Measurements from ENCODE around the gene SMIM9. TPM values are rescaled to one million over a fixed set of nuclear protein-coding genes. Genes with fewer than 3 reads are reported as not detected.
A peak's percentile ranks its signal among the peaks of the same experiment; 100 is the strongest.

Gene SMIM9
- total and polyA plus RNA-seq, 12 donors, result 0.11 TPM; not detected in 11

DNA sequence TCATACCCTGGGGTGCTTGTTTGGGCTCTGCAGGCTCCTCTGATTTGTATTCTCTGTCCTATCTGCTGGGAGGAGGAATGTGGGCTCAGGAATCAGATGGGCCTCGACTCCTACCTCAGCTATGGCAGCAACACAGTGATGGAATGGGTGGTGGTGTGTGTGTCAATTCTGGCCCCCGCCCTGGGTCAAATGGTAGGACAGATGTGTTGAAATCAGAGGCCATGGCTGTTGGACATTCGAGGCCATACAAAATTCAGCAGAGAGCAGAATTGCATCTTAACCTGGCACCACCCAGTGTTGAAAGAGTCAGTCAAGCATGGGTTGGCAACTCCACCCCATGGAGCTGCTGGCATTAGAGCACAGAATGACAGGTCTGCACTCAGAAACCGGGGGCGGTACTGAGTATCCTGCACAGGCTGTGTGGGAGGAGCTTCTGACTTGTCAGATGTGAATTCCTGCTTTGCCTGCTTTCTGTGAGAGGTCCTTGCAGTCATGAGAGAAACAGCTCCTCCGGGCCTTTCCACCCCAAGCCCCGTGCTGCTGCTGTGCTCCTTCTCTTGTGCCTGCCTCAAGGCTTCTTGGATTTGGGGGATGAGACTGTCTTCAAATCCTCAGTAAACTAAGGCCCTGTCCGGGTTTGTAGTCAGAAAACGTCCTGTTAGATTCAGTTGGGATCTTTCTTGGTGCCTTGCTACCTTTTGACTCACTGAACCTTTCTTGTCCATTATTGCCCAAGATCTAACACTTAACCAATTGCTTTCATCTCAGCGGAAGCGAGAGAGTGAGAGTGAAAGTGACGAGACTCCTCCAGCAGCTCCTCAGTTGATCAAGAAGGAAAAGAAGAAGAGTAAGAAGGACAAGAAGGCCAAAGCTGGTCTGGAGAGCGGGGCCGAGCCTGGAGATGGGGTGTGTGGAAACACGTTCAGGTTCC lies 58.8 kb downstream of the SMIM9 start:
- Histone ChIP-seq H3K36me3 (replicated peaks in 1 of 2) (peaks cover 0 to 35% of the 10 kb centered on the region in 2 donors), H3K27ac (no peak overlapping the region), H3K4me3 (no peak overlapping the region), H3K27me3 (no peaks in the 10 kb centered on the region), H3K9me3 (replicated peaks in 1 of 3) (no peaks in the 10 kb centered on the region), H3K4me1 (replicated peaks in 1 of 2) (peaks cover 0 to 4% of the 10 kb centered on the region in 2 donors)
- intact Hi-C loops (cut with DNase I), result no loop called here
- TF ChIP-seq POLR2A (IDR thresholded peaks at IDR 0.05), result no peak
- TF ChIP-seq, protein P1, sequence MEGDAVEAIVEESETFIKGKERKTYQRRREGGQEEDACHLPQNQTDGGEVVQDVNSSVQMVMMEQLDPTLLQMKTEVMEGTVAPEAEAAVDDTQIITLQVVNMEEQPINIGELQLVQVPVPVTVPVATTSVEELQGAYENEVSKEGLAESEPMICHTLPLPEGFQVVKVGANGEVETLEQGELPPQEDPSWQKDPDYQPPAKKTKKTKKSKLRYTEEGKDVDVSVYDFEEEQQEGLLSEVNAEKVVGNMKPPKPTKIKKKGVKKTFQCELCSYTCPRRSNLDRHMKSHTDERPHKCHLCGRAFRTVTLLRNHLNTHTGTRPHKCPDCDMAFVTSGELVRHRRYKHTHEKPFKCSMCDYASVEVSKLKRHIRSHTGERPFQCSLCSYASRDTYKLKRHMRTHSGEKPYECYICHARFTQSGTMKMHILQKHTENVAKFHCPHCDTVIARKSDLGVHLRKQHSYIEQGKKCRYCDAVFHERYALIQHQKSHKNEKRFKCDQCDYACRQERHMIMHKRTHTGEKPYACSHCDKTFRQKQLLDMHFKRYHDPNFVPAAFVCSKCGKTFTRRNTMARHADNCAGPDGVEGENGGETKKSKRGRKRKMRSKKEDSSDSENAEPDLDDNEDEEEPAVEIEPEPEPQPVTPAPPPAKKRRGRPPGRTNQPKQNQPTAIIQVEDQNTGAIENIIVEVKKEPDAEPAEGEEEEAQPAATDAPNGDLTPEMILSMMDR (IDR thresholded peaks at IDR 0.05), result no peak
- peak in 3 of 7 donors; percentile 25 to 29 (median 25) for DNase-seq
- 72 to 95% (median 80%) methylated on average over 10 to 15 of the region's 15 CpGs for WGBS, 4 donors

DNA sequence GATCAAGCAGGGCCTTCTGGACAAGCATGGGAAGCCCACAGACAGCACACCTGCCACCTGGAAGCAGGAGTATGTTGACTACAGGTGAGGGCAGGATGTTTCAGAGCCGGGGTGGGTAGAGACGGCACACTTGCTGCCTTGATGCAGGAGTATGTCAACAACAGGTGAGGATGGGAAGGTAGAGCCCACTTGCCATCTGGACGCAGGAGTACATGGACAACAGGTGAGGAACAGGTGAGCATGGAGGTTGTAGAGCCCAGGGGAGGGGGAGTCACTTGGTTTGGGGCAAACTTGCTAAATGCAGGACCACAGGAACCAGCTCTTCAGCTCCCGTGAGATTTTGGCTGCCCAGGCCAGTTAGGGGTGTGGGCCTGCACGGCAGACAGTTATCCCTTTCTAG lies 59.8 kb downstream of the SMIM9 start:
- WGBS, 4 donors, result 65 to 82% (median 81%) methylated on average over 5 of the region's 5 CpGs; no CpG with 5 or more reads in 1 of the 4 donors
- Histone ChIP-seq H3K4me1 (replicated peaks in 1 of 2) (peaks cover 0 to 4% of the 10 kb centered on the region in 2 donors), H3K36me3 (replicated peaks in 1 of 2) (peaks cover 0 to 42% of the 10 kb centered on the region in 2 donors), H3K27me3 (no peaks in the 10 kb centered on the region), H3K4me3 (no peak overlapping the region), H3K9me3 (replicated peaks in 1 of 3) (no peaks in the 10 kb centered on the region), H3K27ac (no peak overlapping the region)
- DNase-seq, result no peak
- intact Hi-C loops (cut with DNase I), result no loop called here
- TF ChIP-seq POLR2A (IDR thresholded peaks at IDR 0.05), result no peak
- TF ChIP-seq, protein P1 (IDR thresholded peaks at IDR 0.05), result no peak

Other genes starting within 250 kb of the SMIM9 start
- not detected for gene CTAG1A, start 249.5 kb downstream of the SMIM9 start, total RNA-seq
- under 1 TPM in 1 of 3 donors, not detected in 2; 0.34 TPM for gene CTAG1A, start 249.5 kb downstream of the SMIM9 start, polyA plus RNA-seq
- gene CTAG1B, start 215.4 kb downstream of the SMIM9 start, total RNA-seq, result not detected
- under 1 TPM in 1 of 3 donors, not detected in 2; 0.57 TPM for gene CTAG1B, start 215.4 kb downstream of the SMIM9 start, polyA plus RNA-seq
- gene CTAG2, start 181.1 kb downstream of the SMIM9 start, total RNA-seq, result 1 to 10 TPM in 1 of 9 donors, not detected in 8; 5.5 TPM
- gene CTAG2, start 181.1 kb downstream of the SMIM9 start, polyA plus RNA-seq, result 1 to 10 TPM in 1 of 3 donors, under 1 TPM in 1, not detected in 1; 0.79 to 7.2 TPM
- 10 to 100 TPM in 1 of 9 donors, 1 to 10 TPM in 8; 1.9 to 11.8 (median 5.6) TPM for gene GAB3, start 83.6 kb downstream of the SMIM9 start, total RNA-seq
- 1 to 10 TPM; 2.6 to 8.2 (median 3.5) TPM for gene GAB3, start 83.6 kb downstream of the SMIM9 start, polyA plus RNA-seq
- 10 to 100 TPM; 20.2 to 48.6 (median 27.4) TPM for gene DKC1, start 71.8 kb downstream of the SMIM9 start, total RNA-seq
- gene DKC1, start 71.8 kb downstream of the SMIM9 start, polyA plus RNA-seq, result 100 to 1,000 TPM in 1 of 3 donors, 10 to 100 TPM in 2; 22.0 to 111 (median 37.4) TPM
- gene MPP1, start 29.2 kb downstream of the SMIM9 start, total RNA-seq, result 100 to 1,000 TPM in 1 of 9 donors, 10 to 100 TPM in 8; 35.2 to 188 (median 59.1) TPM
- 10 to 100 TPM; 34.4 to 60.8 (median 53.0) TPM for gene MPP1, start 29.2 kb downstream of the SMIM9 start, polyA plus RNA-seq
- gene F8A1, start 51.7 kb upstream of the SMIM9 start, total RNA-seq, result 10 to 100 TPM in 6 of 9 donors, 1 to 10 TPM in 2, under 1 TPM in 1; 0.61 to 49.2 (median 20.5) TPM
- 10 to 100 TPM; 40.5 to 50.1 (median 47.6) TPM for gene F8A1, start 51.7 kb upstream of the SMIM9 start, polyA plus RNA-seq
- gene F8, start 188.1 kb upstream of the SMIM9 start, total RNA-seq, result 10 to 100 TPM; 31.3 to 78.1 (median 40.7) TPM
- gene F8, start 188.1 kb upstream of the SMIM9 start, polyA plus RNA-seq, result 10 to 100 TPM; 13.4 to 24.8 (median 15.7) TPM
- gene FUNDC2, start 192.2 kb upstream of the SMIM9 start, total RNA-seq, result 100 to 1,000 TPM in 6 of 9 donors, 10 to 100 TPM in 3; 72.0 to 188 (median 117) TPM
- gene FUNDC2, start 192.2 kb upstream of the SMIM9 start, polyA plus RNA-seq, result 100 to 1,000 TPM in 1 of 3 donors, 10 to 100 TPM in 2; 71.5 to 210 (median 84.0) TPM
- gene CMC4, start 236.5 kb upstream of the SMIM9 start, total RNA-seq, result 10 to 100 TPM in 4 of 9 donors, 1 to 10 TPM in 5; 5.9 to 32.5 (median 9.9) TPM
- gene CMC4, start 236.5 kb upstream of the SMIM9 start, polyA plus RNA-seq, result 10 to 100 TPM in 2 of 3 donors, 1 to 10 TPM in 1; 5.0 to 20.3 (median 17.5) TPM
- gene MTCP1, start 236.5 kb upstream of the SMIM9 start, total RNA-seq, result 10 to 100 TPM in 5 of 9 donors, 1 to 10 TPM in 3, not detected in 1; 1.2 to 31.8 (median 16.2) TPM
- gene MTCP1, start 236.5 kb upstream of the SMIM9 start, polyA plus RNA-seq, result 100 to 1,000 TPM in 2 of 3 donors, 10 to 100 TPM in 1; 16.5 to 218 (median 119) TPM
- 10 to 100 TPM; 10.6 to 26.7 (median 20.1) TPM for gene BRCC3, start 236.8 kb upstream of the SMIM9 start, total RNA-seq
- 10 to 100 TPM in 1 of 3 donors, 1 to 10 TPM in 2; 7.8 to 43.0 (median 9.7) TPM for gene BRCC3, start 236.8 kb upstream of the SMIM9 start, polyA plus RNA-seq

All from adrenal gland (tissue), 12 donors.